Left forelimb (tissue), 1 donor: ENCODE data around the gene TSPEAR.
A peak's percentile ranks its signal among the peaks of the same experiment; 100 is the strongest.
"Not testable (repeated sequence)": the region's sequence is repeated elsewhere in the genome, so short reads cannot be mapped to it uniquely, and the experiment has no call there.

ENCODE experiments used
- DNase-seq: peaks from one replicate; pipeline ENCODE4 v3.0.0-alpha.2; 2018; ENCODE audit warnings: low spot score

The TSPEAR gene

GRCh38 chr21:44603109-44603875 is 108.1 kb downstream of the TSPEAR start:
- no peak for DNase-seq

- no peak for DNase-seq
Observed at GRCh38 chr21:44602463-44602850, 108.9 kb downstream of the TSPEAR start.

- DNase-seq = no peak
Observed at GRCh38 chr21:44601596-44602462, 109.5 kb downstream of the TSPEAR start.

- not testable (repeated sequence) for DNase-seq
Observed at GRCh38 chr21:44601091-44601490, 110.3 kb downstream of the TSPEAR start.

- DNase-seq = not testable (repeated sequence)
Observed at GRCh38 chr21:44600118-44600978, 111.0 kb downstream of the TSPEAR start, which contains the start of gene KRTAP10-7. KRTAP10-7 (plus strand) TSS chr21:44600597; CDS start chr21:44600622, 25 bp downstream.

- no peak for DNase-seq
Observed at GRCh38 chr21:44599264-44600029, 111.9 kb downstream of the TSPEAR start.

- no peak for DNase-seq
Observed at GRCh38 chr21:44598061-44598460, 113.3 kb downstream of the TSPEAR start.

- DNase-seq = no peak
Observed at GRCh38 chr21:44596068-44596725, 115.2 kb downstream of the TSPEAR start.

GRCh38 chr21:44595524-44595923 is 115.8 kb downstream of the TSPEAR start:
- no peak for DNase-seq

GRCh38 chr21:44594406-44594916 is 116.9 kb downstream of the TSPEAR start:
- no peak for DNase-seq

GRCh38 chr21:44593598-44594405 is 117.6 kb downstream of the TSPEAR start:
- DNase-seq = no peak

- peak; percentile 63 for DNase-seq
Observed at GRCh38 chr21:44592446-44593311, 118.7 kb downstream of the TSPEAR start, which contains the start of gene KRTAP10-6. KRTAP10-6 (minus strand) TSS chr21:44592505; CDS start chr21:44592484, 21 bp downstream.

- DNase-seq = not testable (repeated sequence)
Observed at GRCh38 chr21:44591801-44592130, 119.6 kb downstream of the TSPEAR start.

- not testable (repeated sequence) for DNase-seq
Observed at GRCh38 chr21:44590897-44591800, 120.2 kb downstream of the TSPEAR start.

GRCh38 chr21:44590311-44590721 is 121.1 kb downstream of the TSPEAR start:
- DNase-seq = no peak

GRCh38 chr21:44589586-44590305 is 121.6 kb downstream of the TSPEAR start:
- DNase-seq = no peak

- no peak for DNase-seq
Observed at GRCh38 chr21:44589094-44589493, 122.3 kb downstream of the TSPEAR start.
